Testis (tissue), 3 donors: ENCODE measurements around the gene GPC6. TPM values are rescaled to one million over a fixed set of nuclear protein-coding genes. Genes with fewer than 3 reads are reported as not detected.
A peak's percentile ranks its signal among the peaks of the same experiment; 100 is the strongest.

Experiments used
- DNase-seq: peaks from one replicate; pipeline ENCODE4 v3.0.0-alpha.2; 2019
- H3K27ac ChIP-seq, 2 donors: fragments of 200-600 bp; sonication (generic); one replicate each; pipeline ENCODE4 v1.5.1; 2019
- H3K27me3 ChIP-seq: fragments of 200-600 bp; sonication (generic); one replicate; pipeline ENCODE4 v1.5.1; 2019
- H3K36me3 ChIP-seq: fragments of 200-600 bp; sonication (generic); one replicate; pipeline ENCODE4 v1.5.1; 2017; ENCODE audit warnings: low read depth; ENCODE audit errors: missing control alignments
- H3K4me1 ChIP-seq: fragments of 200-600 bp; sonication (generic); one replicate; pipeline ENCODE4 v1.5.1; 2019
- H3K4me3 ChIP-seq, 2 donors: fragments of 200-600 bp; sonication (generic); one replicate each; pipeline ENCODE4 v1.5.1; 2017 to 2019
- H3K9me3 ChIP-seq: fragments of 200-600 bp; sonication (generic); one replicate; pipeline ENCODE4 v1.5.1; 2017
- CTCF ChIP-seq, 3 experiments: fragments of 450-650 bp in 2 of 3; fragments of 200-600 bp in 1 of 3; sonication (generic) in 1 of 3; IDR thresholded peaks; one replicate each; pipeline ENCODE4 v1.5.1; 2016 to 2019; ENCODE audit warnings: antibody characterized with exemption in 3 of 3, mild to moderate bottlenecking in 2 of 3, moderate library complexity in 1 of 3
- POLR2A ChIP-seq: fragments of 450-650 bp; IDR thresholded peaks from one replicate; pipeline ENCODE4 v1.6.1; 2017; ENCODE audit warnings: antibody characterized with exemption, mild to moderate bottlenecking, moderate library complexity
- WGBS, 2 donors: methylation state at CpG; one replicate each; pipeline ENCODE4 v1.1.5; 2018; 5-methylcytosine and 5-hydroxymethylcytosine counted together
- intact Hi-C: fragments of 100-400 bp; cut with DNase I; formaldehyde crosslinking; loops from one replicate; pipeline ENCODE4 v1.15.1; 2023; ENCODE audit warnings: low total_unique reads
- polyA plus RNA-seq: library from polyadenylated mRNA; stranded (reverse); fragments of 350-450 nt; fragmentation: Illumina TruSeq; extraction: RNeasy Lipid Tissue Mini Kit (QIAGEN cat#74804); gene quantifications from one replicate; pipeline ENCODE4 v1.2.3, GENCODE V29; 2014; ENCODE audit warnings: low read depth, low replicate concordance; ENCODE audit not compliant: insufficient read depth
- total RNA-seq, 2 donors: library from RNA; depleted of rRNA; stranded (reverse); fragments of >200 nt; gene quantifications; one replicate each; pipeline ENCODE4 v1.2.3, GENCODE V29; 2016

Gene GPC6
- total and polyA plus RNA-seq, 3 donors from 2014 or later, result 2.2 to 6.9 (median 4.3) TPM

- no peaks in the 10 kb centered on the region for H3K27me3 ChIP-seq
- no peak for DNase-seq
- H3K36me3 ChIP-seq, result no peaks in the 10 kb centered on the region
- intact Hi-C loops, result no loop called here
- H3K9me3 ChIP-seq, result no peaks in the 10 kb centered on the region
- no peaks in the 10 kb centered on the region for H3K4me1 ChIP-seq
- TF ChIP-seq CTCF (IDR thresholded peaks at IDR 0.05) (peak; percentile 39 to 52 (median 50)), POLR2A (no peak)
- no peak overlapping the region for H3K27ac ChIP-seq
- 45 to 52% methylated on average over 4 of the region's 4 CpGs for WGBS, 2 donors
- no peak overlapping the region for H3K4me3 ChIP-seq
Measured at GRCh38 chr13:94435604-94436226, 1209.1 kb downstream of the GPC6 start.

- no peaks in the 10 kb centered on the region for H3K27me3 ChIP-seq
- H3K4me3 ChIP-seq, result no peak overlapping the region
- no peak overlapping the region for H3K27ac ChIP-seq
- DNase-seq, result no peak
- no peaks in the 10 kb centered on the region for H3K9me3 ChIP-seq
- intact Hi-C loops, result no loop called here
- no peaks in the 10 kb centered on the region for H3K36me3 ChIP-seq
- TF ChIP-seq POLR2A (no peak), CTCF (IDR thresholded peaks at IDR 0.05) (no peak)
- no peaks in the 10 kb centered on the region for H3K4me1 ChIP-seq
Measured at GRCh38 chr13:94444826-94445225, 1218.2 kb downstream of the GPC6 start.

GRCh38 chr13:94454334-94454733 lies 1227.7 kb downstream of the GPC6 start:
- no peak for DNase-seq
- no peak for TF ChIP-seq POLR2A
- TF ChIP-seq CTCF (IDR thresholded peaks at IDR 0.05), result no peak
- H3K27ac ChIP-seq, result no peak overlapping the region
- no peaks in the 10 kb centered on the region for H3K27me3 ChIP-seq
- H3K4me3 ChIP-seq, result no peak overlapping the region
- intact Hi-C loops, result no loop called here
- H3K36me3 ChIP-seq, result no peaks in the 10 kb centered on the region
- no peaks in the 10 kb centered on the region for H3K9me3 ChIP-seq
- H3K4me1 ChIP-seq, result no peaks in the 10 kb centered on the region

GRCh38 chr13:94454906-94455305 lies 1228.3 kb downstream of the GPC6 start:
- 82 to 83% methylated on average over 2 of the region's 2 CpGs for WGBS, 2 donors
- H3K27ac ChIP-seq, result no peak overlapping the region
- no peaks in the 10 kb centered on the region for H3K36me3 ChIP-seq
- H3K9me3 ChIP-seq, result no peaks in the 10 kb centered on the region
- TF ChIP-seq POLR2A (no peak), CTCF (IDR thresholded peaks at IDR 0.05) (no peak)
- H3K27me3 ChIP-seq, result no peaks in the 10 kb centered on the region
- DNase-seq, result no peak
- H3K4me3 ChIP-seq, result no peak overlapping the region
- intact Hi-C loops, result no loop called here
- no peaks in the 10 kb centered on the region for H3K4me1 ChIP-seq

GRCh38 chr13:94455414-94455813 lies 1228.8 kb downstream of the GPC6 start:
- no peaks in the 10 kb centered on the region for H3K36me3 ChIP-seq
- intact Hi-C loops, result no loop called here
- H3K4me1 ChIP-seq, result no peaks in the 10 kb centered on the region
- H3K9me3 ChIP-seq, result no peaks in the 10 kb centered on the region
- no peak for DNase-seq
- TF ChIP-seq CTCF (IDR thresholded peaks at IDR 0.05), result no peak
- TF ChIP-seq POLR2A, result no peak
- no peak overlapping the region for H3K27ac ChIP-seq
- no peaks in the 10 kb centered on the region for H3K27me3 ChIP-seq
- no peak overlapping the region for H3K4me3 ChIP-seq
- WGBS, 2 donors, result 64 to 65% methylated on average over 2 of the region's 2 CpGs
